ENCODE data around the gene FBXO5.
A peak's percentile ranks its signal among the peaks of the same experiment; 100 is the strongest.

DNA sequence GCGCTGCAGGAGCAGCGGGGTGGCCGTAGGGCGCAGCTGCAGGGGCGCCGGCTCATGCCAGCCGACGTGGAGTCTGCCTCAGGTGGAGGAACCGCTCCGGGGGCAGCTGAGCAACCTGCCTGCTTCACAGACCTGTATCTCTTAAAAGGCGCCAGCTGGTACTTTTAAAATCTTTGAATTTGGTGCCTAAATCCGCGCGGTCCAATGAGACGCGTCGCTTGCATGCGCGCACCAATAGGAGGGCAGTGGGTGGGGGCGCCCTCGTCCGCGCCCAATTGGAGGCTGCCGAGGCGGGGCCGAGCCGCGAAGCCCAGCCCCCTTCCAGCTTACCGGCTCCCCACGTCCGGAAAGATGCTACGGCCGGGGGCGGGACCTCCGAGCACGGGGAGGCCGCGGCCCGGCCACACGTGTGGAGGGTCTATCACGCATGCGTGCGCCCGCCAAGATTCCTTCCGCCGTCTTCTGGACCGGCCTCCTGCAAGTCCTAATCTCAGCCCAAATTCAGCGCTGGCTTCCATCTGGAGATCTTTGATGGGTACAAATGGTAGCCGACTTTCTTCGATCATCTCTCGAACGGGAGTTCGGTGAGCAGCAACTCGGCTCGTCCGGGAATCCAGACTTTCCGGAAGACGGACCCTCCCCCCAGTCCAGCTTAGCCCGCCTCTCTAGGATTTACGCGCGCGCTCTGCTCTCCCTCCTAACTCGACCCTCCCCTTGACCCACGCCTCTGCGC is at the start of gene FBXO5:
- TF ChIP-seq ZFP30 (CRISPR knock-in tag; IDR thresholded peaks at IDR 0.05) (no peak), ARNTL (CRISPR knock-in tag; IDR thresholded peaks at IDR 0.05; ENCODE audit: borderline replicate concordance, low read depth) (no peak), ZC3H10 (CRISPR knock-in tag; IDR thresholded peaks at IDR 0.05) (no peak), CSDC2 (CRISPR knock-in tag; IDR thresholded peaks at IDR 0.05) (peak; percentile 72; the same call in 1 of the 2 replicates), OSR1 (CRISPR knock-in tag; IDR thresholded peaks at IDR 0.05) (no peak), ZNF565 (CRISPR knock-in tag; conservative IDR thresholded peaks at IDR 0.05; ENCODE audit: low read depth) (no peak), PPARA (CRISPR knock-in tag; IDR thresholded peaks at IDR 0.05; ENCODE audit: borderline replicate concordance) (no peak)
- TF ChIP-seq, protein P1, sequence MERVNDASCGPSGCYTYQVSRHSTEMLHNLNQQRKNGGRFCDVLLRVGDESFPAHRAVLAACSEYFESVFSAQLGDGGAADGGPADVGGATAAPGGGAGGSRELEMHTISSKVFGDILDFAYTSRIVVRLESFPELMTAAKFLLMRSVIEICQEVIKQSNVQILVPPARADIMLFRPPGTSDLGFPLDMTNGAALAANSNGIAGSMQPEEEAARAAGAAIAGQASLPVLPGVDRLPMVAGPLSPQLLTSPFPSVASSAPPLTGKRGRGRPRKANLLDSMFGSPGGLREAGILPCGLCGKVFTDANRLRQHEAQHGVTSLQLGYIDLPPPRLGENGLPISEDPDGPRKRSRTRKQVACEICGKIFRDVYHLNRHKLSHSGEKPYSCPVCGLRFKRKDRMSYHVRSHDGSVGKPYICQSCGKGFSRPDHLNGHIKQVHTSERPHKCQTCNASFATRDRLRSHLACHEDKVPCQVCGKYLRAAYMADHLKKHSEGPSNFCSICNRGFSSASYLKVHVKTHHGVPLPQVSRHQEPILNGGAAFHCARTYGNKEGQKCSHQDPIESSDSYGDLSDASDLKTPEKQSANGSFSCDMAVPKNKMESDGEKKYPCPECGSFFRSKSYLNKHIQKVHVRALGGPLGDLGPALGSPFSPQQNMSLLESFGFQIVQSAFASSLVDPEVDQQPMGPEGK (CRISPR knock-in tag; IDR thresholded peaks at IDR 0.05; ENCODE audit: borderline replicate concordance), result no peak
- TF ChIP-seq, protein P2, sequence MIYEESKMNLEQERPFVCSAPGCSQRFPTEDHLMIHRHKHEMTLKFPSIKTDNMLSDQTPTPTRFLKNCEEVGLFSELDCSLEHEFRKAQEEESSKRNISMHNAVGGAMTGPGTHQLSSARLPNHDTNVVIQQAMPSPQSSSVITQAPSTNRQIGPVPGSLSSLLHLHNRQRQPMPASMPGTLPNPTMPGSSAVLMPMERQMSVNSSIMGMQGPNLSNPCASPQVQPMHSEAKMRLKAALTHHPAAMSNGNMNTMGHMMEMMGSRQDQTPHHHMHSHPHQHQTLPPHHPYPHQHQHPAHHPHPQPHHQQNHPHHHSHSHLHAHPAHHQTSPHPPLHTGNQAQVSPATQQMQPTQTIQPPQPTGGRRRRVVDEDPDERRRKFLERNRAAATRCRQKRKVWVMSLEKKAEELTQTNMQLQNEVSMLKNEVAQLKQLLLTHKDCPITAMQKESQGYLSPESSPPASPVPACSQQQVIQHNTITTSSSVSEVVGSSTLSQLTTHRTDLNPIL (CRISPR knock-in tag; IDR thresholded peaks at IDR 0.05; ENCODE audit: low read depth), result no peak
- TF ChIP-seq, protein P3, sequence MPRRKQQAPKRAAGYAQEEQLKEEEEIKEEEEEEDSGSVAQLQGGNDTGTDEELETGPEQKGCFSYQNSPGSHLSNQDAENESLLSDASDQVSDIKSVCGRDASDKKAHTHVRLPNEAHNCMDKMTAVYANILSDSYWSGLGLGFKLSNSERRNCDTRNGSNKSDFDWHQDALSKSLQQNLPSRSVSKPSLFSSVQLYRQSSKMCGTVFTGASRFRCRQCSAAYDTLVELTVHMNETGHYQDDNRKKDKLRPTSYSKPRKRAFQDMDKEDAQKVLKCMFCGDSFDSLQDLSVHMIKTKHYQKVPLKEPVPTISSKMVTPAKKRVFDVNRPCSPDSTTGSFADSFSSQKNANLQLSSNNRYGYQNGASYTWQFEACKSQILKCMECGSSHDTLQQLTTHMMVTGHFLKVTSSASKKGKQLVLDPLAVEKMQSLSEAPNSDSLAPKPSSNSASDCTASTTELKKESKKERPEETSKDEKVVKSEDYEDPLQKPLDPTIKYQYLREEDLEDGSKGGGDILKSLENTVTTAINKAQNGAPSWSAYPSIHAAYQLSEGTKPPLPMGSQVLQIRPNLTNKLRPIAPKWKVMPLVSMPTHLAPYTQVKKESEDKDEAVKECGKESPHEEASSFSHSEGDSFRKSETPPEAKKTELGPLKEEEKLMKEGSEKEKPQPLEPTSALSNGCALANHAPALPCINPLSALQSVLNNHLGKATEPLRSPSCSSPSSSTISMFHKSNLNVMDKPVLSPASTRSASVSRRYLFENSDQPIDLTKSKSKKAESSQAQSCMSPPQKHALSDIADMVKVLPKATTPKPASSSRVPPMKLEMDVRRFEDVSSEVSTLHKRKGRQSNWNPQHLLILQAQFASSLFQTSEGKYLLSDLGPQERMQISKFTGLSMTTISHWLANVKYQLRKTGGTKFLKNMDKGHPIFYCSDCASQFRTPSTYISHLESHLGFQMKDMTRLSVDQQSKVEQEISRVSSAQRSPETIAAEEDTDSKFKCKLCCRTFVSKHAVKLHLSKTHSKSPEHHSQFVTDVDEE (CRISPR knock-in tag; IDR thresholded peaks at IDR 0.05), result 0 out of 2 replicates have a peak, but pooled peaks have one; percentile 54
- TF ChIP-seq, protein P4, sequence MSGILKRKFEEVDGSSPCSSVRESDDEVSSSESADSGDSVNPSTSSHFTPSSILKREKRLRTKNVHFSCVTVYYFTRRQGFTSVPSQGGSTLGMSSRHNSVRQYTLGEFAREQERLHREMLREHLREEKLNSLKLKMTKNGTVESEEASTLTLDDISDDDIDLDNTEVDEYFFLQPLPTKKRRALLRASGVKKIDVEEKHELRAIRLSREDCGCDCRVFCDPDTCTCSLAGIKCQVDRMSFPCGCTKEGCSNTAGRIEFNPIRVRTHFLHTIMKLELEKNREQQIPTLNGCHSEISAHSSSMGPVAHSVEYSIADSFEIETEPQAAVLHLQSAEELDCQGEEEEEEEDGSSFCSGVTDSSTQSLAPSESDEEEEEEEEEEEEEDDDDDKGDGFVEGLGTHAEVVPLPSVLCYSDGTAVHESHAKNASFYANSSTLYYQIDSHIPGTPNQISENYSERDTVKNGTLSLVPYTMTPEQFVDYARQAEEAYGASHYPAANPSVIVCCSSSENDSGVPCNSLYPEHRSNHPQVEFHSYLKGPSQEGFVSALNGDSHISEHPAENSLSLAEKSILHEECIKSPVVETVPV (CRISPR knock-in tag; IDR thresholded peaks at IDR 0.05), result no peak
